Karpas-422 (cell line): Measurements from ENCODE around the gene PSD. TPM values are rescaled to one million over a fixed set of nuclear protein-coding genes. Genes with fewer than 3 reads are reported as not detected.

Experiments
- DNase-seq: peaks from one replicate; pipeline ENCODE4 v3.0.0-alpha.2; 2015
- H2AFZ ChIP-seq: fragments of 200-600 bp; sonication (generic); 2 replicates; pipeline ENCODE4 v1.6.1; 2014; ENCODE audit warnings: antibody characterized with exemption, low read length, mixed read lengths
- H3K27ac ChIP-seq: fragments of 200-600 bp; sonication (generic); 2 replicates; pipeline ENCODE4 v1.5.1; 2014; ENCODE audit warnings: mild to moderate bottlenecking, low read length, moderate library complexity
- H3K27me3 ChIP-seq: fragments of 200-600 bp; sonication (generic); 2 replicates; pipeline ENCODE4 v1.6.1; 2014; ENCODE audit warnings: low read length, mixed read lengths
- H3K36me3 ChIP-seq: fragments of 200-600 bp; sonication (generic); 2 replicates; pipeline ENCODE4 v1.6.1; 2014; ENCODE audit warnings: low read length, mixed read lengths; ENCODE audit not compliant: insufficient read depth
- H3K4me1 ChIP-seq: fragments of 200-600 bp; sonication (generic); 2 replicates; pipeline ENCODE4 v1.6.1; 2014; ENCODE audit warnings: mild to moderate bottlenecking, low read length, mixed read lengths
- H3K4me2 ChIP-seq: fragments of 200-600 bp; sonication (generic); 2 replicates; pipeline ENCODE4 v1.6.1; 2014; ENCODE audit warnings: low read length, low read depth, mild to moderate bottlenecking; ENCODE audit not compliant: poor library complexity, severe bottlenecking
- H3K4me3 ChIP-seq: fragments of 200-600 bp; sonication (generic); 2 replicates; pipeline ENCODE4 v1.5.1; 2014; ENCODE audit warnings: mild to moderate bottlenecking, antibody characterized with exemption, low read length, mixed read lengths
- H3K79me2 ChIP-seq: fragments of 200-600 bp; sonication (generic); 2 replicates; pipeline ENCODE4 v1.6.1; 2014; ENCODE audit warnings: mild to moderate bottlenecking, low read length, mixed read lengths
- H3K9ac ChIP-seq: fragments of 200-600 bp; sonication (generic); 2 replicates; pipeline ENCODE4 v1.6.0; 2014; ENCODE audit warnings: low read length
- H3K9me2 ChIP-seq: fragments of 200-600 bp; sonication (generic), shearing (Covaris generic); replicated peaks from 2 replicates; pipeline ENCODE4 v1.6.0; 2014; ENCODE audit warnings: mild to moderate bottlenecking, low read length, moderate library complexity; ENCODE audit not compliant: insufficient read depth
- H3K9me3 ChIP-seq: fragments of 300-700, 200-600 bp; sonication (generic); 2 replicates; pipeline ENCODE4 v1.6.1; 2014; ENCODE audit warnings: low read length, mixed read lengths
- H4K20me1 ChIP-seq: fragments of 200-600 bp; sonication (generic); 2 replicates; pipeline ENCODE4 v1.6.1; 2014; ENCODE audit warnings: mild to moderate bottlenecking, antibody characterized with exemption, low read length, low read depth; ENCODE audit not compliant: insufficient read depth
- total RNA-seq: library from RNA; depleted of rRNA; stranded (reverse); fragments of >200 nt; shearing (Covaris generic); gene quantifications from 2 replicates; pipeline ENCODE4 v1.2.3, GENCODE V29; 2014; ENCODE audit warnings: low replicate concordance

PSD gene
- total RNA-seq, 1 experiment from 2014 or later, result 0.19 TPM

- peak overlapping the region; percentile 80 for H3K4me2 ChIP-seq
- H3K9ac ChIP-seq, result peak overlapping the region; percentile 72
- DNase-seq, result no peak
- H3K4me3 ChIP-seq, result peak overlapping the region; percentile 78
- no peaks in the 10 kb centered on the region for H3K9me3 ChIP-seq
- H3K27me3 ChIP-seq, result no peaks in the 10 kb centered on the region
- H3K9me2 ChIP-seq, result no peaks in the 10 kb centered on the region
- H2AFZ ChIP-seq, result no peak overlapping the region
- H3K27ac ChIP-seq, result peak overlapping the region; percentile 71
- H3K4me1 ChIP-seq, result peaks cover 12% of the 10 kb centered on the region
- H4K20me1 ChIP-seq, result no peaks in the 10 kb centered on the region
- H3K79me2 ChIP-seq, result no peaks in the 10 kb centered on the region
- no peaks in the 10 kb centered on the region for H3K36me3 ChIP-seq
These were observed 1.7 kb upstream of the PSD start for GRCh38 chr10:102420181-102420713.

GRCh38 chr10:102419269-102420180 lies 940 bp upstream of the PSD start:
- H4K20me1 ChIP-seq, result no peaks in the 10 kb centered on the region
- H3K4me3 ChIP-seq, result peak overlapping the region; percentile 78
- no peaks in the 10 kb centered on the region for H3K9me2 ChIP-seq
- H3K27ac ChIP-seq, result no peak overlapping the region
- no peaks in the 10 kb centered on the region for H3K9me3 ChIP-seq
- H3K27me3 ChIP-seq, result no peaks in the 10 kb centered on the region
- H3K4me2 ChIP-seq, result peak overlapping the region; percentile 80
- H2AFZ ChIP-seq, result no peak overlapping the region
- H3K36me3 ChIP-seq, result no peaks in the 10 kb centered on the region
- no peaks in the 10 kb centered on the region for H3K79me2 ChIP-seq
- H3K9ac ChIP-seq, result peak overlapping the region; percentile 72
- peak; percentile 81 for DNase-seq
- H3K4me1 ChIP-seq, result peaks cover 12% of the 10 kb centered on the region

GRCh38 chr10:102416695-102417094 lies 1.9 kb downstream of the PSD start:
- Histone ChIP-seq H3K4me1 (peaks cover 15% of the 10 kb centered on the region), H3K4me3 (no peak overlapping the region), H4K20me1 (no peaks in the 10 kb centered on the region), H3K9me2 (no peaks in the 10 kb centered on the region), H3K27ac (no peak overlapping the region), H3K36me3 (no peaks in the 10 kb centered on the region), H2AFZ (no peak overlapping the region), H3K79me2 (no peaks in the 10 kb centered on the region), H3K9ac (no peak overlapping the region), H3K9me3 (no peaks in the 10 kb centered on the region), H3K4me2 (no peak overlapping the region), H3K27me3 (no peaks in the 10 kb centered on the region)
- no peak for DNase-seq

- no peak overlapping the region for H3K4me2 ChIP-seq
- no peaks in the 10 kb centered on the region for H3K79me2 ChIP-seq
- H3K4me1 ChIP-seq, result peaks cover 13% of the 10 kb centered on the region
- H2AFZ ChIP-seq, result no peak overlapping the region
- no peak overlapping the region for H3K4me3 ChIP-seq
- no peak for DNase-seq
- H3K9ac ChIP-seq, result no peak overlapping the region
- H4K20me1 ChIP-seq, result no peaks in the 10 kb centered on the region
- no peaks in the 10 kb centered on the region for H3K9me2 ChIP-seq
- H3K27ac ChIP-seq, result no peak overlapping the region
- H3K27me3 ChIP-seq, result no peaks in the 10 kb centered on the region
- no peaks in the 10 kb centered on the region for H3K36me3 ChIP-seq
- H3K9me3 ChIP-seq, result no peaks in the 10 kb centered on the region
These were observed 2.3 kb downstream of the PSD start for GRCh38 chr10:102416283-102416682.

DNA sequence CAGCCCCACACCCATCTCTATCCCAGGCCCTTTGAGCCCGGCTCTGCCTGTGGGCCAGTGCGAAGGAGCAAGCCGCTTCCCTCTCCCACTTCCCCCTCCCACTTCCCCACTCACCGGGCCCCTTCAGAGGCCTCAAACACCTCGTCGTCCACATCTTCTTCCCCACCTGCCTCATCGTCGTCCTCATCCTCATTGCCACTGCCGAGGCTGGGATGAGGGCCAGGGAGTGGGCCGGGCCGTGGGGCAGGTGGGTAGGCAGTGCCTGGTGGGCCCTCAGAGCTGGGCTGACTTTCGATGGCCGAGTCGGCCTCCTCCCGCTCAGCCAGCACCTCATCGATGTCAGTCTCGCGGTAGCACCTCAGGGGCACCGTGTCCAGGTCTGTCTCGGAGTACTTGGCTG lies 3.8 kb downstream of the PSD start:
- H3K36me3 ChIP-seq, result no peaks in the 10 kb centered on the region
- H3K9me3 ChIP-seq, result no peaks in the 10 kb centered on the region
- no peak overlapping the region for H2AFZ ChIP-seq
- H3K4me1 ChIP-seq, result peaks cover 13% of the 10 kb centered on the region
- no peak overlapping the region for H3K4me2 ChIP-seq
- DNase-seq, result no peak
- H4K20me1 ChIP-seq, result no peaks in the 10 kb centered on the region
- no peak overlapping the region for H3K27ac ChIP-seq
- H3K79me2 ChIP-seq, result no peaks in the 10 kb centered on the region
- H3K9ac ChIP-seq, result no peak overlapping the region
- H3K9me2 ChIP-seq, result no peaks in the 10 kb centered on the region
- H3K4me3 ChIP-seq, result no peak overlapping the region
- no peaks in the 10 kb centered on the region for H3K27me3 ChIP-seq

- Histone ChIP-seq H4K20me1 (no peaks in the 10 kb centered on the region), H3K4me3 (no peak overlapping the region), H3K79me2 (no peaks in the 10 kb centered on the region), H3K4me1 (peaks cover 9% of the 10 kb centered on the region), H3K9me3 (no peaks in the 10 kb centered on the region), H3K9me2 (no peaks in the 10 kb centered on the region), H3K4me2 (no peak overlapping the region), H2AFZ (no peak overlapping the region), H3K36me3 (no peaks in the 10 kb centered on the region), H3K27ac (no peak overlapping the region), H3K9ac (no peak overlapping the region), H3K27me3 (no peaks in the 10 kb centered on the region)
- no peak for DNase-seq
These were observed 4.6 kb downstream of the PSD start for GRCh38 chr10:102413806-102414561.

GRCh38 chr10:102413053-102413705 lies 5.4 kb downstream of the PSD start:
- H3K4me2 ChIP-seq, result no peak overlapping the region
- no peak overlapping the region for H3K27ac ChIP-seq

DNA sequence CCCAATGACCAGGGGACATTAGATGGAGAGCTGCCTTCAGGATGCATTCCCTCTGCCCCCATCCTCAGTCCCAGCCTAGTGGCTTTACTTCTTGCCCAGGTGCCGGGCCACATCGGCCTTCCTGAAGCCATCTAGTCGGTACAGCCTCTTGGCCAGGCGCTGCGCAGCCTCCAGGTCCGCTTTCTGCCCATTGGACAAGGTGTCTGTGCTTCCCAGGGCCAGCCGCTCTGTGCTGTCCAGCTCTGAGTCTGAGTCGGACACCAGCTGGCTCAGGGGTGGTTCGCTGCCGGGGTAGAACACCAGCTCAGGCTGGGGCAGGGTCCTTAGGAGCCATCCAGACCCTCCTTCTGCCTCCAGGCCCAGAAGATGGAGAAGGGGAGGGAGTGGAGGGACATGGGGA lies 6.3 kb downstream of the PSD start:
- H3K27me3 ChIP-seq, result no peaks in the 10 kb centered on the region

More at GRCh38 chr10:102413053-102413705, 5.4 kb downstream of the PSD start:
- no peaks in the 10 kb centered on the region for H3K9me3 ChIP-seq
- peaks cover 9% of the 10 kb centered on the region for H3K4me1 ChIP-seq
- no peaks in the 10 kb centered on the region for H3K9me2 ChIP-seq
- H3K79me2 ChIP-seq, result no peaks in the 10 kb centered on the region
- no peak overlapping the region for H3K9ac ChIP-seq
- no peak overlapping the region for H2AFZ ChIP-seq
- H3K4me3 ChIP-seq, result no peak overlapping the region
- DNase-seq, result peak; percentile 74
- no peaks in the 10 kb centered on the region for H3K27me3 ChIP-seq
- no peaks in the 10 kb centered on the region for H4K20me1 ChIP-seq
- no peaks in the 10 kb centered on the region for H3K36me3 ChIP-seq

More for the DNA sequence above, 6.3 kb downstream of the PSD start:
- no peak overlapping the region for H3K9ac ChIP-seq
- H4K20me1 ChIP-seq, result no peaks in the 10 kb centered on the region
- H3K27ac ChIP-seq, result no peak overlapping the region
- no peaks in the 10 kb centered on the region for H3K36me3 ChIP-seq
- no peaks in the 10 kb centered on the region for H3K9me3 ChIP-seq
- no peak for DNase-seq
- no peaks in the 10 kb centered on the region for H3K9me2 ChIP-seq
- H3K4me1 ChIP-seq, result peaks cover 9% of the 10 kb centered on the region
- H2AFZ ChIP-seq, result no peak overlapping the region
- H3K79me2 ChIP-seq, result no peaks in the 10 kb centered on the region
- H3K4me3 ChIP-seq, result no peak overlapping the region
- no peak overlapping the region for H3K4me2 ChIP-seq
